HL-60 (cell line): ENCODE data around the gene UTF1.
A peak's percentile ranks its signal among the peaks of the same experiment; 100 is the strongest.

Experiments
- DNase-seq, 2 experiments: peaks; one replicate each; pipeline ENCODE4 v3.0.0-alpha.2; 2010 to 2020; ENCODE audit warnings: low read depth in 1 of 2, low spot score in 1 of 2
- H3K27ac ChIP-seq: fragments of 250-450 bp; sonication (Bioruptor Pico); replicated peaks from 2 replicates; pipeline ENCODE4 v1.5.1; 2020; ENCODE audit warnings: mild to moderate bottlenecking, moderate library complexity
- H3K27me3 ChIP-seq: fragments of 250-450 bp; sonication (Bioruptor Pico); 2 replicates; pipeline ENCODE4 v1.5.1; 2021; ENCODE audit warnings: mild to moderate bottlenecking, moderate library complexity; ENCODE audit not compliant: insufficient read depth, poor library complexity, severe bottlenecking
- H3K4me3 ChIP-seq: replicated peaks from 2 replicates; pipeline ENCODE4 v1.5.1; 2011; ENCODE audit warnings: mild to moderate bottlenecking, control low read depth, low read length; ENCODE audit not compliant: insufficient read depth
- GABPA ChIP-seq: IDR thresholded peaks from 2 replicates; pipeline ENCODE4 v1.6.1; 2012; ENCODE audit warnings: low read depth
- POLR2AphosphoS5 ChIP-seq: IDR thresholded peaks from 2 replicates; pipeline ENCODE4 v1.6.1; 2012; ENCODE audit warnings: low read depth
- SPI1 ChIP-seq: IDR thresholded peaks from 2 replicates; pipeline ENCODE4 v1.6.1; 2012; ENCODE audit warnings: low read depth, mild to moderate bottlenecking, borderline replicate concordance
- TF ChIP-seq, protein P1 (sequence below): IDR thresholded peaks from one replicate; pipeline ENCODE4 v1.5.1; 2011; ENCODE audit warnings: low read length, control low read depth, inconsistent platforms; ENCODE audit not compliant: insufficient read depth
- TF ChIP-seq, protein P2 (sequence below): IDR thresholded peaks from 2 replicates; pipeline ENCODE4 v1.6.1; 2012; ENCODE audit warnings: low read depth; ENCODE audit not compliant: insufficient replicate concordance

The UTF1 gene

DNA sequence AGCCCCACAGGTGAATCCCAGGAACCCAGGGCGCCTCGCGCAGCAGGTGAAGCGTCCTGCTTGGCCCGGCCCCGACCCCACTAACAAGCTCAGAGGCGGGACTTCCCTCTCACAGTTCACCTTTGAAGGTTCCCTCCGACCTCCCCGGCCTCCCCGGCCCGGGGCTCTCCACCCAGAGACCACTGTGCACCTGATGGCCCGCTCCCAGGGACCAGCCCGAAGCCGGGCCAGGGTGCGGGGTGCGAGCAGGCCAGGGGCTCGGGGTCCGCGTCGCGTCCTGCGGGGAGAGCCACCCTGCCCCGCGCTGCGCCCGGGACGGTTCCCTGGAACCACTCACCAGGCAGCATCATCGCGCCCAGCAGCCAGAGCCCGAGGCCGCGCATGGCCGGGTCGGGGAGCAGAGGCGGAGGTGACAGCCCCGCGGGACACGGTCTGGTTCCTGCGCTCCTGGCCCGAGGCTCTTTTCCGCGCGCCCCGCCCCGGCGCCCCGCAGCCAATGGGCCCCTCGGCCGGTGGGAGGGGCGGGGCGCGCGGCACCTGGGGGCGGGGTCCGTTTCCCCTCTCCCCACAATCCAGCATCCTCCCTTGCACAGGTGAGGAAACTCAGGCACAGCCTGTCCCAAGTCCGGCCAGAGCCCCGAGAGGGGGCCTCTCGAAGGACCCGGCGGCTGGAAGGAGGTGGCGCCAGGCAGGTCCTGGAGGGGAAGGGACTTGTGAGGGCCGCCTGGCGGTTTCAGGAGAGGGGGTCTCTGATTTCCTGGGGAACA, 46.6 kb downstream of the UTF1 start, which contains the start of gene ADAM8:
TSS of gene ADAM8 (minus strand) at position 434 of the 767 bp plus-strand sequence. CDS start at position 383, 51 bp downstream.
- DNase-seq: peak in 1 of 2 experiments; percentile 6
- no peak for TF ChIP-seq POLR2AphosphoS5
- TF ChIP-seq SPI1: no peak
- TF ChIP-seq, protein P1, sequence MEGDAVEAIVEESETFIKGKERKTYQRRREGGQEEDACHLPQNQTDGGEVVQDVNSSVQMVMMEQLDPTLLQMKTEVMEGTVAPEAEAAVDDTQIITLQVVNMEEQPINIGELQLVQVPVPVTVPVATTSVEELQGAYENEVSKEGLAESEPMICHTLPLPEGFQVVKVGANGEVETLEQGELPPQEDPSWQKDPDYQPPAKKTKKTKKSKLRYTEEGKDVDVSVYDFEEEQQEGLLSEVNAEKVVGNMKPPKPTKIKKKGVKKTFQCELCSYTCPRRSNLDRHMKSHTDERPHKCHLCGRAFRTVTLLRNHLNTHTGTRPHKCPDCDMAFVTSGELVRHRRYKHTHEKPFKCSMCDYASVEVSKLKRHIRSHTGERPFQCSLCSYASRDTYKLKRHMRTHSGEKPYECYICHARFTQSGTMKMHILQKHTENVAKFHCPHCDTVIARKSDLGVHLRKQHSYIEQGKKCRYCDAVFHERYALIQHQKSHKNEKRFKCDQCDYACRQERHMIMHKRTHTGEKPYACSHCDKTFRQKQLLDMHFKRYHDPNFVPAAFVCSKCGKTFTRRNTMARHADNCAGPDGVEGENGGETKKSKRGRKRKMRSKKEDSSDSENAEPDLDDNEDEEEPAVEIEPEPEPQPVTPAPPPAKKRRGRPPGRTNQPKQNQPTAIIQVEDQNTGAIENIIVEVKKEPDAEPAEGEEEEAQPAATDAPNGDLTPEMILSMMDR: no peak

DNA sequence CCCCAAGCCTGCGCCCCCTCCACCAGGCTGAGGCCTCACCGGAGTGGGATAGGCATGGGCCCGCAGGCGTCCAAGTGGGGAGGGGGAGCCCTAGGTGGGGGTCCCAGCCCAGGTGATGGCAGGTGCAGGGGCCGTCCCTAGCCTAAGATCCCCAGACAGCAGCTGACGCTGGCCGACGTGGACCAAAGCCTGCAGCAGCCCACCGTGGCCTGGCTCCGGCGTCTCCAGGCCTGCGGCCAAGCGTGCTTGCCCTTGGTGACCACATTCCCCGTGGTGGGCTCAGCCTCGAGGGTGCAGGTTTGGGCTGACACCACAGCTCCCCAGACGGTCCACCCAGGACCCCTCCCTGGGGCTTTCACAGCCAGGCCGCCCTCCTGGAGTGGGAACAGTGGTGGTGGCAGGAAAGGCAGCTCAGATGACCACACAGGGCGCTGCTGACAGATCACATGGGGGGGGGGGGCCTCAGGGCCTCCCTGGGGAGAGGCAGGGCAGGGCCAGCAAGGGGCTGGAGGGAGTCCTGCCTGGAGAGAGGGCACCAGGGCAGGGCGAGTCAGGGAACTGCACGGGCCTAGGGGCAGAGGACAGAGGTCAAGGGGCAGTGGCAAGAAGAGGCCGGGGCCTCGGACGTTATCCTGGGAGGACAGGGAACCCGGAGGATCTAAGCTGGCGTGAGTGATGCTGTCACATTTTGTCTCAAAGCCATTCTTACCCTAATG, 47.4 kb downstream of the UTF1 start:
- Histone ChIP-seq H3K27me3 (no peaks in the 10 kb centered on the region), H3K4me3 (no peak overlapping the region), H3K27ac (peak overlapping the region; percentile 90)
- no peak for TF ChIP-seq POLR2AphosphoS5
- no peak for TF ChIP-seq GABPA
- no peak for TF ChIP-seq SPI1
- TF ChIP-seq, protein P2, sequence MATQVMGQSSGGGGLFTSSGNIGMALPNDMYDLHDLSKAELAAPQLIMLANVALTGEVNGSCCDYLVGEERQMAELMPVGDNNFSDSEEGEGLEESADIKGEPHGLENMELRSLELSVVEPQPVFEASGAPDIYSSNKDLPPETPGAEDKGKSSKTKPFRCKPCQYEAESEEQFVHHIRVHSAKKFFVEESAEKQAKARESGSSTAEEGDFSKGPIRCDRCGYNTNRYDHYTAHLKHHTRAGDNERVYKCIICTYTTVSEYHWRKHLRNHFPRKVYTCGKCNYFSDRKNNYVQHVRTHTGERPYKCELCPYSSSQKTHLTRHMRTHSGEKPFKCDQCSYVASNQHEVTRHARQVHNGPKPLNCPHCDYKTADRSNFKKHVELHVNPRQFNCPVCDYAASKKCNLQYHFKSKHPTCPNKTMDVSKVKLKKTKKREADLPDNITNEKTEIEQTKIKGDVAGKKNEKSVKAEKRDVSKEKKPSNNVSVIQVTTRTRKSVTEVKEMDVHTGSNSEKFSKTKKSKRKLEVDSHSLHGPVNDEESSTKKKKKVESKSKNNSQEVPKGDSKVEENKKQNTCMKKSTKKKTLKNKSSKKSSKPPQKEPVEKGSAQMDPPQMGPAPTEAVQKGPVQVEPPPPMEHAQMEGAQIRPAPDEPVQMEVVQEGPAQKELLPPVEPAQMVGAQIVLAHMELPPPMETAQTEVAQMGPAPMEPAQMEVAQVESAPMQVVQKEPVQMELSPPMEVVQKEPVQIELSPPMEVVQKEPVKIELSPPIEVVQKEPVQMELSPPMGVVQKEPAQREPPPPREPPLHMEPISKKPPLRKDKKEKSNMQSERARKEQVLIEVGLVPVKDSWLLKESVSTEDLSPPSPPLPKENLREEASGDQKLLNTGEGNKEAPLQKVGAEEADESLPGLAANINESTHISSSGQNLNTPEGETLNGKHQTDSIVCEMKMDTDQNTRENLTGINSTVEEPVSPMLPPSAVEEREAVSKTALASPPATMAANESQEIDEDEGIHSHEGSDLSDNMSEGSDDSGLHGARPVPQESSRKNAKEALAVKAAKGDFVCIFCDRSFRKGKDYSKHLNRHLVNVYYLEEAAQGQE: no peak
- TF ChIP-seq, protein P1: no peak
- no peak for DNase-seq

More for the DNA sequence above, 46.6 kb downstream of the UTF1 start, which contains the start of gene ADAM8:
- Histone ChIP-seq H3K27me3 (no peaks in the 10 kb centered on the region), H3K27ac (peak within 1 kb of the TSS; percentile 92), H3K4me3 (no peak within 1 kb of the TSS)

DNA sequence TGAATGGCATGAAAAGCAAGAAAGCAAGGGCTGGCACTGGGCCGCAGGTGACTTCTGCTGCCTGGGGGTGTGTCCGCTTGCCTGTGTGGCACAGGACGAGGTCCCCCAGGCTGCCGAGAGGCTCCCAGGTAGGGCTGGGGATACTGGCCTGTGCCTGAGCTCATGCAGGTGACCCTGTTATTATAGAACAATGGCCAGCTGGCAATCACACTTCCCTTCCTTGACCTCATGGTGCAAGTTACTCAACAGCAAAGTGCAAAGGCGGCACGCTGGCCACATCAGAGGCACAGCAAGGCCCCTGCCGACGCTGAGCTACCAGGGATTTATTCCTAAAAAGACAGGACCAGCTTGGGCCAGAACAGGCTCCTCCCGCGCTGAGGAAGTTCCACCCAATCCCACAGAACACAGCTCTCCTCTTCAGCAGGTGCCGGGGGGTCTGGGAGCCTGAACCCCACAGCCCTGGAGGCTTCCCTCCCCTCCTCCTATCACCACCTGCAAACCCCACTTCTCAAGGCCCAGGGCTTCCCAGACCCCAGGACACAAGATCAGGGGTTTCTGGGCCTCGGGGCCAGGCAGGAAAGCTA, 48.1 kb downstream of the UTF1 start:
- no peaks in the 10 kb centered on the region for H3K27me3 ChIP-seq
- no peak overlapping the region for H3K4me3 ChIP-seq
- TF ChIP-seq GABPA (no peak), SPI1 (peak; percentile 32; the same call in 1 of the 2 replicates)
- DNase-seq: peak in 1 of 2 experiments; percentile 59
- H3K27ac ChIP-seq: peak overlapping the region; percentile 90

DNA sequence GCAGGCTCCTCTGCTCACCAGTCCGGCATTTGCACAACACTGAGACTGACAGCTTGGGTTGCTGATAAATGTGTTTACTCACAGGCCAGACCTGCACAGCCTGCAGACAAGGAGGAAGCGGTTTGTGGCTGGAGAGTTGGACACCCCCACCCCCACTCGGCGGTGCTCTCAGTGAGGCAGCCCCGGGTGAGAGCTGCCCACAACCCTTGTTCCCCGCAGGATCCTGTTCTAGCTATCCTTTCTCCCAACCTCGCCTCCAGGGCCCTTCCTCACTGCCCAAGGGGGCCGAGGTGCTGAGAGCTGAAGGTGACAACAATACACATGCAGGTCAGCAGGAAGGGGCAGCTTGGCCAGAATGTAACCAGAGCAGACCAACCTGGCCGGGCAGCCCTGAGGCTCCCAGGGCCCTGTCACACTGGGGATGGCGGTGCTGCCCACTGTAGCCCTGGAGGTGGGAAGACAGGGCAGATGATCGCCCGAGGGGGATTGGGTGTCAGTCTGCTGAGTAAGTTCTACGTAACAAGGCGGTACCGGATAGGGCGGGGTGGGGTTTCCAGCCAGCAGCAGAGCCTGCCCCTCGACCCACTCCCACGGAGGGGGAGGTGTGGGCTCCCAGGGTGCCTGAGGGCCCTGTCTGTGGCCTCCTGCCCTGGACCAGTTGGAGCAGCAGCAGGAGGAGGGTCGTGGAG, 48.7 kb downstream of the UTF1 start:
- TF ChIP-seq, protein P2: no peak
- TF ChIP-seq POLR2AphosphoS5 (peak; percentile 95), SPI1 (peak; percentile 69)
- Histone ChIP-seq H3K4me3 (no peak overlapping the region), H3K27me3 (no peaks in the 10 kb centered on the region), H3K27ac (peak overlapping the region; percentile 90)
- DNase-seq: peak; percentile 83 to 98
